Measurements from ENCODE around the gene VSTM2B. TPM values are rescaled to one million over a fixed set of nuclear protein-coding genes. Genes with fewer than 3 reads are reported as not detected.

Gene VSTM2B
- total and polyA plus RNA-seq, 2 of the 4 experiments (the other 2 are of a cell fraction), result not detected

GRCh38 chr19:29612801-29613595 lies 87.2 kb downstream of the VSTM2B start (continued):
- TF ChIP-seq RAD21 (IDR thresholded peaks at IDR 0.05; ENCODE audit: low read length), result no peak

GRCh38 chr19:29614046-29614445 lies 88.3 kb downstream of the VSTM2B start:
- Histone ChIP-seq H3K4me1 (ENCODE audit: control insufficient read depth, insufficient read depth, low read length) (no peaks in the 10 kb centered on the region), H3K27ac (ENCODE audit: insufficient read depth, low read length) (no peak overlapping the region), H2AK5ac (ENCODE audit: low read depth, low read length) (no peak overlapping the region), H3K9me3 (ENCODE audit: control insufficient read depth, insufficient read depth, low read length) (no peaks in the 10 kb centered on the region), H3K4ac (ENCODE audit: low read depth, low read length) (no peak overlapping the region), H3K79me1 (ENCODE audit: low read depth in 1 of 2, low read length in 2 of 2) (no peaks in the 10 kb centered on the region), H4K5ac (ENCODE audit: low read depth, low read length) (no peak overlapping the region), H3K27me3 (ENCODE audit: control insufficient read depth, insufficient read depth, low read length) (no peaks in the 10 kb centered on the region), H3K4me2 (ENCODE audit: low read depth, low read length) (no peak overlapping the region), H3K36me3 (ENCODE audit: control insufficient read depth, insufficient read depth, low read length) (peaks cover 49% of the 10 kb centered on the region), H4K8ac (ENCODE audit: low read depth in 2 of 2, low read length in 2 of 2) (no peak overlapping the region), H2AK9ac (replicated peaks; ENCODE audit: low read depth, low read length, poor library complexity) (no peak overlapping the region), H2BK5ac (ENCODE audit: low read depth, low read length, poor library complexity, severe bottlenecking) (no peak overlapping the region), H2BK20ac (ENCODE audit: low read depth, low read length) (no peak overlapping the region), H3K9ac (ENCODE audit: low read depth, low read length) (no peak overlapping the region), H2AFZ (replicated peaks; ENCODE audit: low read length, poor library complexity) (no peak overlapping the region), H2BK15ac (ENCODE audit: low read depth, low read length) (no peak overlapping the region), H3K56ac (ENCODE audit: extremely low read depth, insufficient read depth, low read length) (no peak overlapping the region), H3K14ac (replicated peaks; ENCODE audit: low read depth, low read length) (no peak overlapping the region), H3K18ac (ENCODE audit: low read depth, low read length) (no peak overlapping the region), H4K20me1 (ENCODE audit: insufficient read depth, low read length) (no peaks in the 10 kb centered on the region), H3K9me1 (ENCODE audit: insufficient read depth, low read length) (no peaks in the 10 kb centered on the region), H2BK120ac (ENCODE audit: low read depth, low read length) (no peak overlapping the region), H3K4me3 (ENCODE audit: insufficient read depth, low read depth, low read length) (no peak overlapping the region), H3K23ac (ENCODE audit: low read depth, low read length) (no peak overlapping the region), H4K91ac (ENCODE audit: insufficient read depth, low read depth, low read length) (no peak overlapping the region)
- intact Hi-C loops (cut with micrococcal nuclease), result loop anchor here (5.0 kb wide), 1 partner anchor 258 kb away; no protein-coding TSS in a partner anchor
- ChIA-PET CTCF (interaction anchor here (1.3 kb wide), 1 partner anchor 102 kb away, joined by 7 read pairs; no protein-coding TSS in a partner anchor), POLR2A (ENCODE audit: unreplicated experiment) (interaction anchor here (0.6 kb wide), 1 partner anchor 44 kb away, joined by 3 read pairs; no protein-coding TSS in a partner anchor)
- in situ Hi-C loops (cut with MboI; ENCODE audit: low sequenced_read_pairs), result loop anchor here (5.0 kb wide), 1 partner anchor 78 kb away; no protein-coding TSS in a partner anchor
- no TSS peak for BruUV-seq (replicated peaks)
- DNase-seq, result no peak
- 88% methylated on average over 2 of the region's 7 CpGs; no CpG with 5 or more reads in 1 of the 2 experiments for WGBS, 2 experiments (ENCODE audit: extremely low coverage in 2 of 2, insufficient read length in 1 of 2)
- ATAC-seq (ENCODE audit: low read depth), result no peak
- TF ChIP-seq MXI1 (IDR thresholded peaks at IDR 0.05; ENCODE audit: borderline replicate concordance, low read depth, low read length), result no peak
- TF ChIP-seq RFX5 (IDR thresholded peaks at IDR 0.05; ENCODE audit: low read depth, low read length), result no peak
- TF ChIP-seq RCOR1 (IDR thresholded peaks at IDR 0.05; ENCODE audit: insufficient replicate concordance, low read length), result no peak
- no peak for TF ChIP-seq CEBPB (IDR thresholded peaks at IDR 0.05; ENCODE audit: low read depth, low read length)
- TF ChIP-seq RAD21 (IDR thresholded peaks at IDR 0.05; ENCODE audit: low read length), result no peak
- TF ChIP-seq FOS (IDR thresholded peaks at IDR 0.05; ENCODE audit: low read depth, low read length), result no peak
- no peak for TF ChIP-seq CTCF (conservative IDR thresholded peaks at IDR 0.05; ENCODE audit: low read depth, low read length)
- TF ChIP-seq MAFK (IDR thresholded peaks at IDR 0.05; ENCODE audit: low read depth, low read length), result no peak
- no peak for TF ChIP-seq NFE2L2 (IDR thresholded peaks at IDR 0.05; ENCODE audit: low read depth, low read length)
- no peak for TF ChIP-seq POLR2A (IDR thresholded peaks at IDR 0.05; ENCODE audit: low read depth, low read length)
- TF ChIP-seq CHD1 (IDR thresholded peaks at IDR 0.05; ENCODE audit: low read depth, low read length), result no peak
- no peak for TF ChIP-seq SMC3 (IDR thresholded peaks at IDR 0.05; ENCODE audit: low read depth, low read length)
- dilution Hi-C loops (cut with HindIII; ENCODE audit: low sequenced_read_pairs, unreplicated experiment), result no loop called here

Data from IMR-90 (cell line).